ENCODE measurements around the gene PCNP.

The PCNP gene

DNA sequence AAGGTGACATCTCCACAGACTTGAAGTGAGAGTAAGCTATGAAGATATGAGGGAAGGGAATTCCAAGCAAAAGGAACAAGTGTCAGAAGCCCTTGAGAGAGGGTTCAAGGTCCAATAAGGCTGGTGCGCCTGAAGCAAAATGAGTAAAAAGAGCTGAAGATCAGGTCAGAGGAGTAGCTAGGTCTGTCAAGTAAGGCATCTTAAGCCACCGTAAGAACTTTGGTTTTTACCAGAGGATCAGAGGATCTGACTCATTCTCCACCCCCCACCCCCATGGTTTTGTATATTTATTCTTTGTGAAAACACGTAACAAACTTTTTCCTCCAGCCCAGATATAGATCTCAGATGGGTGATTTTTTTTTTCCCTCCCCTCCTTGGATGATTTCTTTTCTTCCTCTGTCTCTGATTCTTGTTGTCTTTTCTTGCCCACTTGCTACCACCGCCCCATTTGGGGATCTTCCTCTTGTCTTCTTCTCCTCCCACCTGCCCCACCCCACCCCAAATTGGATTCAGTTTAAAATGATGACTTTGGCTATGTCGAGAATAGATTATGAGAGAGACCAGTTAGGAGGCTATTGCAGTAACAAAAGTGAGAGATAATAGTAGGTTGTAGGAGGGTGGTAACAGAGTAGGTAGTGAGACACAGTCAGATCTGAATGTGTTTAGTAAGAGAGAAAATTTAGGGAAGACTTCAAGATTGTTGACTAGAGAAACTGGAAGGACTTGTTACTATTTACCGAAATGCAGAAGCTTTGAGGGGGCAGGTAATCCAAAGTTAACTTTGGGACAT lies 6.3 kb upstream of the PCNP start:
- no peak for TF ChIP-seq REST (IDR thresholded peaks at IDR 0.05; ENCODE audit: insufficient read depth in 1 of 2, low read depth in 2 of 2, low read length in 2 of 2)
- no peak for TF ChIP-seq FOXP2 (optimal IDR thresholded peaks at IDR 0.05; ENCODE audit: borderline replicate concordance, extremely low read depth, extremely low read length, insufficient read depth)
- no peak for TF ChIP-seq TAF1 (IDR thresholded peaks at IDR 0.05; ENCODE audit: borderline replicate concordance, insufficient read depth, low read length)
- no peak for TF ChIP-seq POLR2AphosphoS5 (IDR thresholded peaks at IDR 0.05; ENCODE audit: low read depth, low read length)
- no peak for TF ChIP-seq SIN3A (IDR thresholded peaks at IDR 0.05; ENCODE audit: borderline replicate concordance, insufficient read depth, low read length)

DNA sequence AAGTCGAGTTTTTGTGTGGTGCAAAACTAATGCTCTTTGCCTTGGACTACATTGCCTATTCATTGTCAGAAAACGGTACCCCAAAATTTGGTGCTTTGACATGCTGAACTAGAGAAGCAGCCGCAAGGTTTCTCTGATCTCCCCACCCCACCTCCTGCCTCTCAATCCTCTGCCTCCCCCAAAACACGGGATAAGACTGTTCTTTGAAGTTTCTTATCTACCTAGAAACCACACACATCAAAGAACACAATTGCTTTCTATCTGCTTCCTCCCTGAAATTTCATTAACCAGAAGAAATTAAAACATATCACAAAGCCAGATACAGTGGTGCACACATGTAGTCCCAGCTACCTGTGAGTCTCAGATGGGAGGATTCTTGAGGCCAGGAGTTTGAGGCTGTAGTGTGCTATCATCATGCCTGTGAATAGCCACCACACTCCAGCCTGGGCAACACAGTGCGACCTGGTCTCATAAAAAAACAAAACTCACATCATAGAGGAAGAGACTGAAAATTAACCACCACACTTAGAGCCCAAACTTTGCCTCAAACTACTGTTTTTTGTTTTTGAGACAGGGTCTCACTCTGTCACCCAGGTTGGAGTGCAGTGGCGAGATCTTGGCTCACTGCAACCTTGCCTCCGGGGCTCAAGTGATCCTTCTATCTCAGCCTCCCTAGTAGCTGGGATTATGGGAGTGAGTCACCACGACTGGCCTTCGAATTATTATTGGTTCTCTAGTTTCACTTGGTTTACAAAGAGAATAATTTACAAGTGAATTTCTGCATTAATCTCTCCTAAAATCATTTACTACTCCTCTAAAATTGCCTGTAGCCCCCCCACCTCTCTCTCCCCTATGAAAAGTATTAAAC lies 2.7 kb upstream of the PCNP start:
- no peak for TF ChIP-seq SIN3A (IDR thresholded peaks at IDR 0.05; ENCODE audit: borderline replicate concordance, insufficient read depth, low read length)
- no peak for TF ChIP-seq TAF1 (IDR thresholded peaks at IDR 0.05; ENCODE audit: borderline replicate concordance, insufficient read depth, low read length)
- TF ChIP-seq REST (IDR thresholded peaks at IDR 0.05; ENCODE audit: insufficient read depth in 1 of 2, low read depth in 2 of 2, low read length in 2 of 2), result no peak
- no peak for TF ChIP-seq FOXP2 (optimal IDR thresholded peaks at IDR 0.05; ENCODE audit: borderline replicate concordance, extremely low read depth, extremely low read length, insufficient read depth)
- no peak for TF ChIP-seq POLR2AphosphoS5 (IDR thresholded peaks at IDR 0.05; ENCODE audit: low read depth, low read length)

GRCh38 chr3:101574388-101575112 lies 570 bp downstream of the PCNP start:
- TF ChIP-seq FOXP2 (optimal IDR thresholded peaks at IDR 0.05; ENCODE audit: borderline replicate concordance, extremely low read depth, extremely low read length, insufficient read depth) (no peak), SIN3A (IDR thresholded peaks at IDR 0.05; ENCODE audit: borderline replicate concordance, insufficient read depth, low read length) (no peak)

- TF ChIP-seq TAF1 (IDR thresholded peaks at IDR 0.05; ENCODE audit: borderline replicate concordance, insufficient read depth, low read length) (no peak), SIN3A (IDR thresholded peaks at IDR 0.05; ENCODE audit: borderline replicate concordance, insufficient read depth, low read length) (no peak), POLR2AphosphoS5 (IDR thresholded peaks at IDR 0.05; ENCODE audit: low read depth, low read length) (no peak), FOXP2 (optimal IDR thresholded peaks at IDR 0.05; ENCODE audit: borderline replicate concordance, extremely low read depth, extremely low read length, insufficient read depth) (no peak)
Observed at GRCh38 chr3:101577286-101577685, 3.3 kb downstream of the PCNP start.

- no peak for TF ChIP-seq SIN3A (IDR thresholded peaks at IDR 0.05; ENCODE audit: borderline replicate concordance, insufficient read depth, low read length)
- no peak for TF ChIP-seq REST (IDR thresholded peaks at IDR 0.05; ENCODE audit: insufficient read depth in 1 of 2, low read depth in 2 of 2, low read length in 2 of 2)
- TF ChIP-seq FOXP2 (optimal IDR thresholded peaks at IDR 0.05; ENCODE audit: borderline replicate concordance, extremely low read depth, extremely low read length, insufficient read depth), result no peak
- TF ChIP-seq POLR2AphosphoS5 (IDR thresholded peaks at IDR 0.05; ENCODE audit: low read depth, low read length), result no peak
- TF ChIP-seq TAF1 (IDR thresholded peaks at IDR 0.05; ENCODE audit: borderline replicate concordance, insufficient read depth, low read length), result no peak
Observed at GRCh38 chr3:101588616-101589015, 14.6 kb downstream of the PCNP start.
